HUES6 (cell line): Measurements from ENCODE around the gene CENPW.

Experiments
- H3K27ac ChIP-seq: 2 replicates; pipeline ENCODE4 v1.7.0; 2013; ENCODE audit warnings: low read depth, mild to moderate bottlenecking, low read length, inconsistent platforms
- H3K27me3 ChIP-seq: 2 replicates; pipeline ENCODE4 v1.6.1; 2013; ENCODE audit warnings: low read length; ENCODE audit not compliant: control insufficient read depth, insufficient read depth
- H3K36me3 ChIP-seq: 2 replicates; pipeline ENCODE4 v1.6.1; 2013; ENCODE audit warnings: low read length; ENCODE audit not compliant: control insufficient read depth, insufficient read depth
- H3K4me1 ChIP-seq: 2 replicates; pipeline ENCODE4 v1.6.1; 2013; ENCODE audit warnings: low read length; ENCODE audit not compliant: control insufficient read depth, insufficient read depth
- H3K4me3 ChIP-seq: 2 replicates; pipeline ENCODE4 v1.5.1; 2013; ENCODE audit warnings: low read depth, low read length
- H3K9ac ChIP-seq: one replicate; pipeline ENCODE4 v1.6.1; 2013; ENCODE audit warnings: mild to moderate bottlenecking, low read length
- H3K9me3 ChIP-seq: 2 replicates; pipeline ENCODE4 v1.6.1; 2013; ENCODE audit warnings: low read depth, low read length; ENCODE audit not compliant: control insufficient read depth, insufficient read depth

CENPW gene

GRCh38 chr6:126335210-126335609 is 4.7 kb upstream of the CENPW start:
- Histone ChIP-seq H3K36me3 (no peaks in the 10 kb centered on the region), H3K9ac (no peak overlapping the region), H3K4me3 (no peak overlapping the region), H3K27me3 (no peaks in the 10 kb centered on the region), H3K27ac (no peak overlapping the region), H3K9me3 (no peaks in the 10 kb centered on the region), H3K4me1 (no peaks in the 10 kb centered on the region)

DNA sequence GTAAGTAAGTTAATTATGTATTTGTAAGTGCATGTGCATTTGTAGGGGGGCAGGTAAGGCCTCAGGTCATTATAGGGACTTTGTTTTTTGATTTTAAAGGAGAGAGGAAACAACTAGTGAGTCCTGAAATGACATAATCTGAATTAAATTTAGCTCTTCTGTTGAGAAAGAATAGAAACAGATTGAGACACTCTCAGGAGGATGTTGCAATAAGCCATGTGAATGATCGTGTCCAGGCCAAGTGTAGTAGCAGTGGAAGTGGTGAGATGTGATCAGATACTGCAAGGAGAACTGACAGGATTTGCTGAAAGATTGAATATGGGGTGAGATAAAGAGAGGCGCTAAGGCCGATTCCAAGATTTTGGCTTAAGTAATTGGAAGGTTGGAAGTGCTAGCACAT is 2.6 kb upstream of the CENPW start:
- H3K9me3 ChIP-seq: no peaks in the 10 kb centered on the region
- no peak overlapping the region for H3K27ac ChIP-seq
- H3K4me1 ChIP-seq: peaks cover 13% of the 10 kb centered on the region; the same call in 1 of the 2 replicates
- no peaks in the 10 kb centered on the region for H3K27me3 ChIP-seq
- H3K9ac ChIP-seq: no peak overlapping the region
- no peaks in the 10 kb centered on the region for H3K36me3 ChIP-seq
- H3K4me3 ChIP-seq: no peak overlapping the region

- Histone ChIP-seq H3K9ac (peak overlapping the region; percentile 81), H3K9me3 (no peaks in the 10 kb centered on the region), H3K27ac (no peak overlapping the region), H3K4me1 (peaks cover 27% of the 10 kb centered on the region), H3K4me3 (peak overlapping the region; percentile 82), H3K27me3 (no peaks in the 10 kb centered on the region), H3K36me3 (no peaks in the 10 kb centered on the region)
These were observed 1.2 kb downstream of the CENPW start for GRCh38 chr6:126341126-126341525.

GRCh38 chr6:126344181-126344580 is 4.3 kb downstream of the CENPW start:
- Histone ChIP-seq H3K9ac (no peak overlapping the region), H3K36me3 (peaks cover 9% of the 10 kb centered on the region), H3K9me3 (no peaks in the 10 kb centered on the region), H3K4me1 (peaks cover 27% of the 10 kb centered on the region), H3K27ac (no peak overlapping the region), H3K4me3 (no peak overlapping the region), H3K27me3 (no peaks in the 10 kb centered on the region)

DNA sequence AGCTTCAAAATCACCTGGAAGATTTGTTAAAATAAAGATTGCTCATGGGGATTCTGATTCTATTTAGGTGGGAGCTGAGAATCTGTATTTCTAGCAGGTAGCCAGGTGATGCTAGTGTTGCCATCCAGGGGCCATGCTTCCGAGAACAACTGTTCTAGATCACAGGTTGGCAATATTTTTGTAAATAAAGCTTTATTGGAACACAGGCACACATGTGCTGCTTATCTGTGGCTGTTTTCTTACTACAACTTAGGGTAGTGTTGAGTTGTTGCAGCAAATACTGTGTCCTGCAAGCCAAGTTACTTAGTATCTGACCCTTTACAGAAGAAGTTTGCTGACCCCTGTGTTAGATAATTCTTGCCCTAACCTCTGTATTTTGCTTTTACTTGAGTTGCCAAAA is 12.0 kb downstream of the CENPW start:
- Histone ChIP-seq H3K27me3 (no peaks in the 10 kb centered on the region), H3K9ac (no peak overlapping the region), H3K36me3 (peaks cover 6% of the 10 kb centered on the region), H3K4me3 (no peak overlapping the region), H3K4me1 (no peaks in the 10 kb centered on the region), H3K27ac (no peak overlapping the region), H3K9me3 (peaks cover 12% of the 10 kb centered on the region)

DNA sequence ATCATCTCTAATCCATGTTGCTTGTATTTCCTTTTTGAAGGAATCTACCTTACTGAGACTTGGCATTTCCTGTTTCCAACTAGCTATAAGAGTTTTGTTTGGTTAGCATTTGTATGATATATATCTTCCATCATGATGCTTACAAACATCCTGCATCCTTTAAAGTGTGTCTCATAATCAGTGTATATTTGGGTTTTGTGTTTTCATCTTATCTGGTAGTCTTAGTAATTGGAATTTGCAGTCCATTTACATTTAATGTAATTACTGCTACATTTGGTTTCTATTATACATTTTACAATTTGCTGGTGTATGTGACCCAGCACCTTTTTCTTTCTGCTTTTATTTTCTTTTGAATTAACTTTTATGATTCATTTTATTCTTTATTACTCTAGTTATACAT is 12.6 kb downstream of the CENPW start:
- Histone ChIP-seq H3K27me3 (no peaks in the 10 kb centered on the region), H3K36me3 (peaks cover 6% of the 10 kb centered on the region), H3K27ac (no peak overlapping the region), H3K9me3 (peaks cover 14% of the 10 kb centered on the region), H3K9ac (no peak overlapping the region), H3K4me1 (no peaks in the 10 kb centered on the region), H3K4me3 (no peak overlapping the region)

- H3K4me1 ChIP-seq: no peaks in the 10 kb centered on the region
- H3K4me3 ChIP-seq: no peak overlapping the region
- 0 out of 2 replicates have a peak, but pooled peaks cover 3% of the 10 kb centered on the region for H3K36me3 ChIP-seq
- peaks cover 20% of the 10 kb centered on the region for H3K9me3 ChIP-seq
- H3K27ac ChIP-seq: no peak overlapping the region
- H3K9ac ChIP-seq: no peak overlapping the region
- H3K27me3 ChIP-seq: no peaks in the 10 kb centered on the region
These were observed 16.6 kb downstream of the CENPW start for GRCh38 chr6:126356526-126356925.

DNA sequence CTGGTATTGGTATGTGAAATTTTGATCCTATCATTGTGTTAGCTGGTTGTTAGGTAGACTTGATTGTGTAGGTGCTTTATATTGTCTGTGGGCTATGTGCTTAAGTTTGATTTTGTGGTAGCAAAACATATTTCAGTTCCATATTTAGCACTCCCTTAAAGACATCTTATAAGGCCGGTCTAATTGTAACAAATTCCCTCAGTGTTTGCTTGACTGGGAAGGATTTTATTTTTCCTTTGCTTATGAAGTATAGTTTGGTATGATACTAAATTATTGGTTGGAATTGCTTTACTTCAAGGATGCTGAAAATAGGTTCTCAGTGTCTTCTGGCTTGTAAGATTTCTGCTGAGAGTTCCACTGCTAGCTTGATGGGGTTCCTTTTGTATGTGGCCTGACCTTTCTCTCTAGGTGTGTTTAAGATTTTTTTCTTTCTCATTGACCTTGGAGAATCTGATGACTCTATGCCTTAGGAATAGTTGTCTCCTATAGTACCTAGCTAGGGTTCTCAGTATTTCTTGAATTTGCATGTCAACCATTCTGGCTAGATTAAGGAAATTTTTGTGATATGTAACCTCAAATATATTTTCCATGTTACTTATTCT is 20.1 kb downstream of the CENPW start:
- Histone ChIP-seq H3K4me3 (no peak overlapping the region), H3K27me3 (no peaks in the 10 kb centered on the region), H3K36me3 (peaks cover 3% of the 10 kb centered on the region; the same call in 1 of the 2 replicates), H3K9me3 (peaks cover 20% of the 10 kb centered on the region), H3K9ac (no peak overlapping the region), H3K27ac (no peak overlapping the region), H3K4me1 (no peaks in the 10 kb centered on the region)

- Histone ChIP-seq H3K27me3 (no peaks in the 10 kb centered on the region), H3K27ac (no peak overlapping the region), H3K36me3 (peaks cover 3% of the 10 kb centered on the region; the same call in 1 of the 2 replicates), H3K9me3 (peaks cover 8% of the 10 kb centered on the region), H3K4me1 (no peaks in the 10 kb centered on the region), H3K4me3 (no peak overlapping the region), H3K9ac (no peak overlapping the region)
These were observed 22.0 kb downstream of the CENPW start for GRCh38 chr6:126361832-126362440.

DNA sequence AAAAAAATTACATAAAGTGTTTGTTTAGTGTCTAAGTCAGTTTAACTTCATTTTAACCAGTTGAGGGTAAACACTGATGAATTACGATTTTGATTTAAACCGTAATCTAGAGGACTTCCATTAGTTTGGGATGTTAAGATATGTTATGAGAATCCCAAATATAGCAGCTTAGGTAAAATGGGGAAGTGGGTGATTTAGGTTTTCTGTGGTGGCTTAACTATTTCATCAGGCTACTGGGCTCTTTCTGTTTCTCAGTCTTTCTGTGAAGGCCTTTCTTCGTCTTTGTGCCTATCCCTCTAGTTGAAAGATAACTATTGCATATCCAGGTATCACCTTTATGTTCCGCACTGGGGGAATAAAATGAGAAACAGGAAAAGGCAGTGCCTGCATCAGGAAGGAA is 27.9 kb downstream of the CENPW start:
- H3K27me3 ChIP-seq: no peaks in the 10 kb centered on the region
- no peaks in the 10 kb centered on the region for H3K4me1 ChIP-seq

GRCh38 chr6:126372626-126373025 is 32.7 kb downstream of the CENPW start:
- H3K27ac ChIP-seq: no peak overlapping the region
- peaks cover 7% of the 10 kb centered on the region for H3K9me3 ChIP-seq
- H3K27me3 ChIP-seq: no peaks in the 10 kb centered on the region
- peaks cover 5% of the 10 kb centered on the region; the same call in 1 of the 2 replicates for H3K36me3 ChIP-seq
- 0 out of 2 replicates have a peak, but pooled peaks cover 4% of the 10 kb centered on the region for H3K4me1 ChIP-seq
- no peak overlapping the region for H3K4me3 ChIP-seq
- no peak overlapping the region for H3K9ac ChIP-seq

More for the DNA sequence above, 27.9 kb downstream of the CENPW start:
- H3K9ac ChIP-seq: no peak overlapping the region
- no peaks in the 10 kb centered on the region; the same call in 1 of the 2 replicates for H3K36me3 ChIP-seq
- H3K9me3 ChIP-seq: no peaks in the 10 kb centered on the region
- no peak overlapping the region for H3K4me3 ChIP-seq
- no peak overlapping the region for H3K27ac ChIP-seq
